Measurements from ENCODE around the gene SNORC.

- TF ChIP-seq, protein P1, sequence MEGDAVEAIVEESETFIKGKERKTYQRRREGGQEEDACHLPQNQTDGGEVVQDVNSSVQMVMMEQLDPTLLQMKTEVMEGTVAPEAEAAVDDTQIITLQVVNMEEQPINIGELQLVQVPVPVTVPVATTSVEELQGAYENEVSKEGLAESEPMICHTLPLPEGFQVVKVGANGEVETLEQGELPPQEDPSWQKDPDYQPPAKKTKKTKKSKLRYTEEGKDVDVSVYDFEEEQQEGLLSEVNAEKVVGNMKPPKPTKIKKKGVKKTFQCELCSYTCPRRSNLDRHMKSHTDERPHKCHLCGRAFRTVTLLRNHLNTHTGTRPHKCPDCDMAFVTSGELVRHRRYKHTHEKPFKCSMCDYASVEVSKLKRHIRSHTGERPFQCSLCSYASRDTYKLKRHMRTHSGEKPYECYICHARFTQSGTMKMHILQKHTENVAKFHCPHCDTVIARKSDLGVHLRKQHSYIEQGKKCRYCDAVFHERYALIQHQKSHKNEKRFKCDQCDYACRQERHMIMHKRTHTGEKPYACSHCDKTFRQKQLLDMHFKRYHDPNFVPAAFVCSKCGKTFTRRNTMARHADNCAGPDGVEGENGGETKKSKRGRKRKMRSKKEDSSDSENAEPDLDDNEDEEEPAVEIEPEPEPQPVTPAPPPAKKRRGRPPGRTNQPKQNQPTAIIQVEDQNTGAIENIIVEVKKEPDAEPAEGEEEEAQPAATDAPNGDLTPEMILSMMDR (IDR thresholded peaks at IDR 0.05; ENCODE audit: insufficient read depth, low read depth, low read length), result no peak
- TF ChIP-seq EZH2 (IDR thresholded peaks at IDR 0.05; ENCODE audit: insufficient read depth, low read length), result no peak
These were observed 2.0 kb downstream of the SNORC start for GRCh38 chr2:232871835-232872736.
